H1 (cell line): ENCODE data around the gene LRRC63. TPM values are rescaled to one million over a fixed set of nuclear protein-coding genes. Genes with fewer than 3 reads are reported as not detected.

Source experiments
- CTCF ChIA-PET: fragments of 300-600 bp; sonication (Branson Sonifier 250); formaldehyde crosslinking; loops from one replicate; lab custom pipeline; 2021; ENCODE audit not compliant: partially characterized antibody; lab: Charles Lee
- POLR2A ChIA-PET: fragments of 300-600 bp; sonication (Branson Sonifier 250); formaldehyde crosslinking; loops from one replicate; lab custom pipeline; 2021; ENCODE audit warnings: inconsistent platforms; ENCODE audit not compliant: partially characterized antibody; lab: Charles Lee
- DNase-seq, 2 experiments: peaks; one replicate each; pipeline versions ENCODE4 v3.0.0 to v3.0.0-alpha.2; 2010 to 2022; ENCODE audit warnings: low spot score in 2 of 2, low read depth in 1 of 2, mixed read lengths in 1 of 2
- FAIRE-seq: peaks from 2 replicates; lab custom pipeline; 2011; peaks lifted over from hg19 to GRCh38; lab: Jason Lieb, UNC
- H2AFZ ChIP-seq: 2 replicates; pipeline ENCODE4 v1.8.1; 2012; ENCODE audit warnings: low read length, inconsistent platforms
- H2AK5ac ChIP-seq: 2 replicates; pipeline ENCODE4 v1.6.1; 2013; ENCODE audit warnings: low read depth, low read length
- H2BK120ac ChIP-seq: replicated peaks from 2 replicates; pipeline ENCODE3; 2013; ENCODE audit warnings: low read depth, low read length, inconsistent platforms
- H2BK12ac ChIP-seq: 2 replicates; pipeline ENCODE4 v1.6.1; 2013; ENCODE audit warnings: low read depth, low read length
- H2BK15ac ChIP-seq: 2 replicates; pipeline ENCODE4 v1.6.1; 2013; ENCODE audit warnings: low read length
- H2BK20ac ChIP-seq: 2 replicates; pipeline ENCODE4 v1.6.1; 2013; ENCODE audit warnings: low read length
- H2BK5ac ChIP-seq: 2 replicates; pipeline ENCODE4 v1.6.1; 2013; ENCODE audit warnings: low read depth, low read length
- H3K14ac ChIP-seq: 2 replicates; pipeline ENCODE4 v1.6.1; 2013; ENCODE audit warnings: inconsistent platforms; ENCODE audit not compliant: insufficient read length
- H3K18ac ChIP-seq: 2 replicates; pipeline ENCODE4 v1.6.1; 2013; ENCODE audit warnings: low read length; ENCODE audit errors: extremely low read depth
- H3K23ac ChIP-seq: 2 replicates; pipeline ENCODE4 v1.6.1; 2013; ENCODE audit warnings: inconsistent platforms; ENCODE audit not compliant: insufficient read length
- H3K23me2 ChIP-seq: 2 replicates; pipeline ENCODE4 v1.6.1; 2013; ENCODE audit warnings: low read depth, low read length
- H3K27ac ChIP-seq: 2 replicates; pipeline ENCODE4 v1.6.1; 2011; ENCODE audit warnings: low read depth, low read length, inconsistent platforms
- H3K27me3 ChIP-seq, 4 experiments: replicated peaks in 1 of 4; 1 replicate in 1 of 4; 2 replicates in 3 of 4; pipeline versions ENCODE4 v1.6.1 to v1.8.1; 2011 to 2013; ENCODE audit warnings: low read length in 3 of 4, mild to moderate bottlenecking in 3 of 4, inconsistent platforms in 2 of 4, mixed read lengths in 2 of 4, moderate library complexity in 1 of 4; ENCODE audit not compliant: control insufficient read depth in 3 of 4, insufficient read depth in 3 of 4; ENCODE audit errors: extremely low read depth in 1 of 4
- H3K36me3 ChIP-seq, 4 experiments: 2 replicates each; pipeline versions ENCODE4 v1.6.1 to v1.8.1; 2011 to 2013; ENCODE audit warnings: mild to moderate bottlenecking in 4 of 4, low read length in 3 of 4, moderate library complexity in 2 of 4, control low read depth in 1 of 4, inconsistent platforms in 1 of 4; ENCODE audit not compliant: insufficient read depth in 4 of 4, control insufficient read depth in 2 of 4
- H3K4ac ChIP-seq: replicated peaks from 2 replicates; pipeline ENCODE3; 2013; ENCODE audit warnings: low read length, low read depth, mixed read lengths, inconsistent platforms; ENCODE audit not compliant: insufficient read length
- H3K4me1 ChIP-seq, 4 experiments: replicated peaks in 1 of 4; 1 replicate in 1 of 4; 2 replicates in 3 of 4; pipeline versions ENCODE4 v1.6.1 to v1.8.1; 2011 to 2013; ENCODE audit warnings: low read length in 3 of 4, inconsistent platforms in 2 of 4, mixed read lengths in 1 of 4; ENCODE audit not compliant: insufficient read depth in 4 of 4, control insufficient read depth in 3 of 4
- H3K4me2 ChIP-seq, 2 experiments: 2 replicates each; pipeline versions ENCODE4 v1.6.1 to v1.8.1; 2011 to 2013; ENCODE audit warnings: low read depth in 2 of 2, low read length in 2 of 2, control low read depth in 1 of 2, inconsistent platforms in 1 of 2, mild to moderate bottlenecking in 1 of 2; ENCODE audit not compliant: insufficient read depth in 1 of 2
- H3K4me3 ChIP-seq, 4 experiments: fragments of 200-600, 300-600 bp in 1 of 4; sonication (generic), shearing (Covaris generic), sonication (Bioruptor Twin) in 1 of 4; 2 replicates each; pipeline versions ENCODE4 v1.5.1 to v1.8.1; 2011 to 2016; ENCODE audit warnings: low read length in 4 of 4, low read depth in 3 of 4, control low read depth in 2 of 4, inconsistent platforms in 2 of 4, mild to moderate bottlenecking in 2 of 4, mixed read lengths in 1 of 4, moderate library complexity in 1 of 4; ENCODE audit not compliant: insufficient read depth in 2 of 4; ENCODE audit errors: extremely low read depth in 1 of 4
- H3K56ac ChIP-seq: replicated peaks from 2 replicates; pipeline ENCODE3; 2013; ENCODE audit warnings: low read depth, mild to moderate bottlenecking, mixed read lengths, low read length, inconsistent platforms; ENCODE audit not compliant: insufficient read length
- H3K79me1 ChIP-seq: 2 replicates; pipeline ENCODE4 v1.6.1; 2013; ENCODE audit warnings: low read depth, low read length, control low read depth
- H3K79me2 ChIP-seq, 2 experiments: 2 replicates each; pipeline versions ENCODE4 v1.6.1 to v1.8.1; 2012 to 2013; ENCODE audit warnings: low read length in 2 of 2, mild to moderate bottlenecking in 2 of 2, inconsistent platforms in 1 of 2; ENCODE audit not compliant: insufficient read depth in 2 of 2, control insufficient read depth in 1 of 2
- H3K9ac ChIP-seq, 4 experiments: replicated peaks in 1 of 4; 1 replicate in 1 of 4; 2 replicates in 3 of 4; pipeline versions ENCODE4 v1.6.1 to v1.8.1; 2011 to 2013; ENCODE audit warnings: low read depth in 3 of 4, low read length in 3 of 4, control low read depth in 2 of 4, mild to moderate bottlenecking in 2 of 4, moderate library complexity in 2 of 4, inconsistent platforms in 1 of 4; ENCODE audit errors: extremely low read depth in 1 of 4
- H3K9me3 ChIP-seq, 2 experiments: 2 replicates each; pipeline versions ENCODE4 v1.6.1 to v1.8.1; 2012 to 2013; ENCODE audit warnings: mild to moderate bottlenecking in 2 of 2, moderate library complexity in 2 of 2, control low read depth in 1 of 2, inconsistent platforms in 1 of 2, low read depth in 1 of 2, low read length in 1 of 2, mixed read lengths in 1 of 2; ENCODE audit not compliant: insufficient read depth in 2 of 2
- H4K20me1 ChIP-seq, 2 experiments: replicated peaks in 1 of 2; 2 replicates each; pipeline versions ENCODE3 to v1.8.1; 2011 to 2013; ENCODE audit warnings: inconsistent platforms in 2 of 2, low read length in 2 of 2, mild to moderate bottlenecking in 1 of 2; ENCODE audit not compliant: insufficient read depth in 2 of 2, control insufficient read depth in 1 of 2
- H4K5ac ChIP-seq: 2 replicates; pipeline ENCODE4 v1.6.1; 2013; ENCODE audit warnings: low read length, low read depth, mixed read lengths, inconsistent platforms; ENCODE audit not compliant: insufficient read length
- H4K8ac ChIP-seq: 2 replicates; pipeline ENCODE4 v1.8.0; 2013; ENCODE audit warnings: mild to moderate bottlenecking, moderate library complexity, low read length, inconsistent platforms; ENCODE audit not compliant: insufficient read depth; ENCODE audit errors: extremely low read depth
- H4K91ac ChIP-seq: replicated peaks from 2 replicates; pipeline ENCODE3; 2013; ENCODE audit warnings: low read length, mixed read lengths, inconsistent platforms; ENCODE audit not compliant: insufficient read length
- ASH2L ChIP-seq: fragments of 200-600, 300-600 bp; sonication (generic); IDR thresholded peaks from one replicate; pipeline ENCODE4 v1.7.1; 2017; ENCODE audit warnings: low read length
- BRCA1 ChIP-seq: IDR thresholded peaks from 2 replicates; pipeline ENCODE4 v1.6.1; 2012; ENCODE audit warnings: low read depth, low read length, improper control_type of control experiment
- CTBP2 ChIP-seq: IDR thresholded peaks from 2 replicates; pipeline ENCODE4 v1.7.0; 2011; ENCODE audit warnings: borderline replicate concordance, mild to moderate bottlenecking, moderate library complexity, mixed read lengths, low read length; ENCODE audit not compliant: insufficient read depth, insufficient read length
- EZH2 ChIP-seq: fragments of 200-600 bp; sonication (generic); IDR thresholded peaks from 2 replicates; pipeline ENCODE4 v1.7.1; 2012; ENCODE audit warnings: low read depth, mild to moderate bottlenecking, moderate library complexity, low read length, inconsistent platforms; ENCODE audit not compliant: severe bottlenecking
- FOSL1 ChIP-seq: IDR thresholded peaks from 2 replicates; pipeline ENCODE4 v1.6.1; 2011; ENCODE audit warnings: mild to moderate bottlenecking, low read depth, low read length, moderate library complexity; ENCODE audit not compliant: insufficient read depth
- GABPA ChIP-seq: IDR thresholded peaks from 2 replicates; pipeline ENCODE4 v1.6.1; 2011; ENCODE audit warnings: mild to moderate bottlenecking, low read length, moderate library complexity, borderline replicate concordance; ENCODE audit not compliant: insufficient read depth
- HDAC2 ChIP-seq, 2 experiments: fragments of 300-600 bp in 1 of 2; sonication (generic) in 1 of 2; IDR thresholded peaks; 2 replicates each; pipeline ENCODE4 v1.6.1; 2011 to 2012; ENCODE audit warnings: low read depth in 2 of 2, low read length in 2 of 2, mild to moderate bottlenecking in 2 of 2, moderate library complexity in 2 of 2, borderline replicate concordance in 1 of 2, inconsistent platforms in 1 of 2
- KDM4A ChIP-seq: IDR thresholded peaks from one replicate; pipeline ENCODE4 v1.7.1; 2012; ENCODE audit warnings: low read depth, mild to moderate bottlenecking, moderate library complexity, low read length, inconsistent platforms; ENCODE audit not compliant: severe bottlenecking
- MAX ChIP-seq: IDR thresholded peaks from 2 replicates; pipeline ENCODE4 v1.6.1; 2012; ENCODE audit warnings: inconsistent platforms
- POLR2AphosphoS5 ChIP-seq: IDR thresholded peaks from 2 replicates; pipeline ENCODE4 v1.6.1; 2011; ENCODE audit warnings: low read depth, low read length
- POU5F1 ChIP-seq: IDR thresholded peaks from 2 replicates; pipeline ENCODE4 v1.6.1; 2011; ENCODE audit warnings: low read depth, mild to moderate bottlenecking, low read length, moderate library complexity
- SIN3A ChIP-seq, 2 experiments: IDR thresholded peaks in 1 of 2; conservative IDR thresholded peaks in 1 of 2; 2 replicates each; pipeline ENCODE4 v1.6.1; 2011 to 2012; ENCODE audit warnings: low read length in 2 of 2, improper control_type of control experiment in 1 of 2, low read depth in 1 of 2, mild to moderate bottlenecking in 1 of 2
- TAF7 ChIP-seq: optimal IDR thresholded peaks from 2 replicates; pipeline ENCODE3; 2011; ENCODE audit warnings: low read depth, mild to moderate bottlenecking, inconsistent platforms, low read length, moderate library complexity, borderline replicate concordance
- WGBS, 2 experiments: shearing (Covaris generic) in 1 of 2; methylation state at CpG; one replicate each; pipeline versions ENCODE4 v1.1.6 to v1.1.7; 2013 to 2015; ENCODE audit warnings: low lambda C conversion rate in 2 of 2, mixed read lengths in 2 of 2, inconsistent platforms in 1 of 2, low coverage in 1 of 2, missing lambda C conversion rate in 1 of 2; ENCODE audit not compliant: insufficient replicate concordance in 2 of 2, insufficient coverage in 1 of 2, insufficient read length in 1 of 2; ENCODE audit errors: extremely low coverage in 1 of 2, missing lambda C conversion rate in 1 of 2; 5-methylcytosine and 5-hydroxymethylcytosine counted together
- polyA plus RNA-seq, 7 experiments: library from polyadenylated mRNA; depleted of rRNA in 3 of 7; stranded (reverse) in 5 of 7; unstranded in 2 of 7; fragments of >200 nt in 5 of 7; fragments of 200-250 nt in 2 of 7; gene quantifications; 1 replicate in 5 of 7; 2 replicates in 1 of 7; 4 replicates in 1 of 7; pipeline versions ENCODE4 v1.2.1 to v1.2.3, GENCODE V29; 2011 to 2013; ENCODE audit warnings: missing spikeins in 2 of 7, mixed read lengths in 2 of 7
- total RNA-seq: library from RNA; stranded (reverse); fragmentation: NEBNext Ultra II Directional; extraction: Animal tissue kit (Norgen Biotek cat#: 25700); gene quantifications from 2 replicates; pipeline ENCODE4 v1.2.1, GENCODE V29; 2021

The LRRC63 gene
- total and polyA plus RNA-seq, 2 of the 8 experiments (the other 6 are each of a cell fraction or from before 2014, with no cell fraction given), result not detected

GRCh38 chr13:46206143-46206542 lies 5.6 kb upstream of the LRRC63 start:
- CTCF ChIA-PET, result no interaction called here
- DNase-seq (no peak), FAIRE-seq (no peak)
- Histone ChIP-seq H3K4me1 (peaks cover 0 to 5% (median 4%) of the 10 kb centered on the region in 4 experiments; a peak in 2 of 7 replicates), H3K27ac (no peak overlapping the region), H3K9ac (no peak overlapping the region), H3K23ac (no peak overlapping the region), H2AFZ (no peak overlapping the region), H3K27me3 (peaks cover 0 to under 1% (median 0%) of the 10 kb centered on the region in 4 experiments; a peak in 3 of 7 replicates), H3K14ac (no peak overlapping the region), H3K4ac (no peak overlapping the region), H2BK20ac (no peak overlapping the region), H3K4me2 (no peak overlapping the region), H2BK120ac (no peak overlapping the region), H4K20me1 (no peaks in the 10 kb centered on the region), H4K5ac (no peak overlapping the region), H2BK5ac (no peak overlapping the region), H3K79me2 (no peaks in the 10 kb centered on the region), H2BK12ac (no peak overlapping the region), H3K56ac (no peak overlapping the region), H2AK5ac (no peak overlapping the region), H4K8ac (no peak overlapping the region), H4K91ac (no peak overlapping the region), H3K23me2 (0 out of 2 replicates have a peak, but pooled peaks cover 1% of the 10 kb centered on the region), H3K36me3 (no peaks in the 10 kb centered on the region), H3K4me3 (no peak overlapping the region), H3K9me3 (no peaks in the 10 kb centered on the region), H2BK15ac (no peak overlapping the region), H3K79me1 (no peaks in the 10 kb centered on the region), H3K18ac (no peak overlapping the region)
- POLR2A ChIA-PET, result no interaction called here
- 100% methylated on average over 1 of the region's 1 CpG; no CpG with 5 or more reads in 1 of the 2 experiments for WGBS, 2 experiments
- TF ChIP-seq FOSL1 (no peak), TAF7 (no peak), POLR2AphosphoS5 (no peak), BRCA1 (no peak), SIN3A (conservative IDR thresholded peaks at IDR 0.05 in 1 of 2, IDR thresholded peaks at IDR 0.05 in 1 of 2; ENCODE audit: low read depth in 1 of 2, low read length in 2 of 2) (no peak), POU5F1 (no peak), CTBP2 (no peak), HDAC2 (IDR thresholded peaks at IDR 0.05; ENCODE audit: borderline replicate concordance in 1 of 2, low read depth in 2 of 2, low read length in 2 of 2) (no peak), ASH2L (no peak), EZH2 (no peak), GABPA (no peak), MAX (no peak), KDM4A (no peak)
